Hematopoietic multipotent progenitor cell treated with erythropoietin and hydrocortisone succinate and interleukin-3 and kit ligand, for 4 days (in vitro differentiated cells): Measurements from ENCODE around the gene GPR108.
"Not testable (repeated sequence)": the region's sequence is repeated elsewhere in the genome, so short reads cannot be mapped to it uniquely, and the experiment has no call there.

ENCODE experiments used
- DNase-seq: peaks from one replicate; pipeline ENCODE4 v3.0.0-alpha.2; 2015

GPR108 gene

GRCh38 chr19:6737284-6737872, at the start of gene GPR108:
Gene GPR108, minus strand, starts transcription at chr19:6737580. Its CDS starts 4 bp downstream, at chr19:6737576.
- peak; percentile 100 for DNase-seq

GRCh38 chr19:6779206-6779605, 41.8 kb upstream of the GPR108 start:
- DNase-seq = peak; percentile 43

GRCh38 chr19:6778386-6778785, 41.0 kb upstream of the GPR108 start:
- DNase-seq = peak; percentile 71

- no peak for DNase-seq
Measured at GRCh38 chr19:6777434-6777833, 40.1 kb upstream of the GPR108 start.

- no peak for DNase-seq
Measured at GRCh38 chr19:6776999-6777398, 39.6 kb upstream of the GPR108 start.

GRCh38 chr19:6776045-6776444, 38.7 kb upstream of the GPR108 start:
- DNase-seq = not testable (repeated sequence)

GRCh38 chr19:6774821-6775707, 37.7 kb upstream of the GPR108 start:
- DNase-seq = peak; percentile 80

- peak; percentile 80 for DNase-seq
Measured at GRCh38 chr19:6773323-6773931, 36.0 kb upstream of the GPR108 start.

GRCh38 chr19:6772866-6773322, 35.5 kb upstream of the GPR108 start:
- DNase-seq = no peak

- peak; percentile 96 for DNase-seq
Measured at GRCh38 chr19:6772028-6772865, 34.9 kb upstream of the GPR108 start, which contains the start of gene VAV1. Gene VAV1, plus strand, starts transcription at chr19:6772708. Its CDS starts 100 bp downstream, at chr19:6772808.

GRCh38 chr19:6771648-6772027, 34.3 kb upstream of the GPR108 start:
- DNase-seq = not testable (repeated sequence)

GRCh38 chr19:6769006-6769619, 31.7 kb upstream of the GPR108 start:
- peak; percentile 58 for DNase-seq

- DNase-seq = no peak
Measured at GRCh38 chr19:6768236-6768785, 30.9 kb upstream of the GPR108 start.

GRCh38 chr19:6767357-6768235, 30.2 kb upstream of the GPR108 start, which contains the start of gene SH2D3A:
Gene SH2D3A, minus strand, starts transcription at chr19:6767435. Its CDS starts 3,687 bp downstream, at chr19:6763748.
- DNase-seq = peak; percentile 98

GRCh38 chr19:6767081-6767356, 29.6 kb upstream of the GPR108 start:
- peak; percentile 55 for DNase-seq

GRCh38 chr19:6766357-6767080, 29.1 kb upstream of the GPR108 start:
- DNase-seq = no peak

GRCh38 chr19:6765738-6766356, 28.5 kb upstream of the GPR108 start:
- DNase-seq = no peak

GRCh38 chr19:6762253-6762797, 24.9 kb upstream of the GPR108 start:
- DNase-seq = not testable (repeated sequence)

- peak; percentile 67 for DNase-seq
Measured at GRCh38 chr19:6761053-6761676, 23.8 kb upstream of the GPR108 start.
